GM21423 (cell line): ENCODE measurements around the gene MAPK10.
"Not testable (repeated sequence)": the region's sequence is repeated elsewhere in the genome, so short reads cannot be mapped to it uniquely, and the experiment has no call there.

Experiments
- ATAC-seq: cut with Tn5 transposase; IDR thresholded peaks from one replicate; pipeline ENCODE4 v1.9.1; 2021; ENCODE audit warnings: mild to moderate bottlenecking, moderate library complexity; ENCODE audit not compliant: unreplicated experiment

MAPK10 gene

GRCh38 chr4:86344127-86344526 lies 15.7 kb downstream of the MAPK10 start:
- ATAC-seq = no peak

GRCh38 chr4:86338989-86339388 lies 20.9 kb downstream of the MAPK10 start:
- no peak for ATAC-seq

GRCh38 chr4:86338521-86338920 lies 21.3 kb downstream of the MAPK10 start:
- ATAC-seq = no peak

DNA sequence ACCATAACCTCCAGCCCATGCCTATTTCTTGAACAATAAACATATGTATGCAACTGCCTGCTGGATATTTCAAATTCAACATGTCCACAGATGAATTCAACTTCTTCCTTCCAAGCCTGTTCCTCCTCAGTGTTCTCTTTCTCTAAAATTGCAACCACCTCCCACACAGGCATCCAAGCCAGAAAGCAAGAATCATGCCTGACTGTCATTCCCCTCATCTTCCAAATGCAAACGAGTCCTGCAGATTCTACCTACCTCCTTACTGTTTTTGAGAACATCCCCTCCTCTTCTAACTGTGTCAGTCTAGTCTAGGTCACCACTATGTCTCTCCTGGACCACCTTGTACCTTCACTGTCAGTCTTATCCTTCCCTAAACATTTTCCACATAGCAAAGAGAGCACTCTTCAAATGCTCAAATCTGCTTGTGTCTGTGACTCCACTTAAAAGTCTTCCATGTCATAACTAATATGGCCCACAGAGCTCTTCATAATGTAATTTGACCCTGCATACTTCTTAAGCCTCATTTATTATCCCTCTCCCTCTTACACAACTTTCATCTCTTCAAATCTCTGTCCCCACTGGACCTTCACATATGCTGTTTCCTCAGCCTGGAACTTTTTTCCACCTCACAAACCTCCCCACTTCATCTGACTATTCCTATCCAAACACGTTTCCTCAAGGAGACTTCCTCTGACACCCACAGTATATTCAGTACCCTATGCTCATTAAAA lies 25.7 kb downstream of the MAPK10 start:
- ATAC-seq = no peak

GRCh38 chr4:86333236-86333635 lies 26.6 kb downstream of the MAPK10 start:
- no peak for ATAC-seq

DNA sequence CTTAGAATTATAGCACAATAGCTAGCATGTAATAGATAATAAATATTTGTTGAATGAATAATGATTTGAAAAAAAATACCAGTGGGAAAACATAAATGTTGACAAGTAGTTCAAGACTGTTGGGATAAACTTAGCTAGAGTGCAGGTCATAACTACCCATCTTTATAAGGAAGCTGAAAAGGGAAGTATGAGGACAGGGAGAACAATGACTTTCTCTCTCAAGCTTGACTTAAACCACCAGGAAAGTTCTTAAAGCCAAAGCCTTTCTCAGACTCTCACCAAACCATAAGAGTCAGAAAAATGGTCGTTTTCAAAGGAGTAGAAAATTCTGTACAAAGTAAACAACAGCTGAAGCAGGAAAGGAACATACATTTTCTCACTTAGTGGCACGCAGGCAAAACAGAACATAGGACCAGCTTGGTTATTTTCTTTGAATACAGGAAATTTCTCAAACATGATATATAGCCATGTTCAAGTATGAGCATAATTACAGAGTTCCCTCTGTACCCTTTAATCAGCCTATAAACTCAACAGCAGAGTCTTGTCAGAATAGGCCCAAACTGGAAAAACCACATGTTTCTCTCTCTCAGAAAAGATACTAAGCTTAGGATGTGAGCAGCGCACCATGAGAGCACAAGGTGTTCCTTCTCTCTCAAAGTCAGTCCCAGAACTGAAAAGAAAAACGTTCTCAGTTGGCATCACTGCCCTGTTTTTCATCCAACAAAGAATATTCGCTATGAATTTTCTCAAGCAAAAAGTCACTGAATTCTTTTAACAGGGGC lies 28.7 kb downstream of the MAPK10 start:
- no peak for ATAC-seq

DNA sequence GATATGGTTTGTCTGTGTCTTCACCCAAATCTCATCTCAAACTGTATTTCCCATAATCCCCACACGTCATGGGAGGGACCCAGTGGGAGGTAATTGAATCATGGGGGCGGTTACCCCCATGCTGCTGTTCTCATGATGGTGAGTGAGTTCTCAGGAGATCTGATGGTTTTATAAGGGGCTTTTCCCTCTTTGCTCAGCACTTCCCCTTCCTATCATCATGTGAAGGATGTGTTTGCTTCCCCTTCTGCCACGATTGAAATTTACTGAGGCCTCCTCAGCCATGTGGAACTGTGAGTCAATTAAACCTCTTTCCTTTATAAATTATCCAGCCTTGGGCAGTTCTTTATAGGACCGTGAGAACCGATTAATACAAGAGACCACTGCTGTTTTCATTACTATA lies 29.4 kb downstream of the MAPK10 start:
- not testable (repeated sequence) for ATAC-seq

GRCh38 chr4:86329431-86329830 lies 30.4 kb downstream of the MAPK10 start:
- ATAC-seq = no peak

- no peak for ATAC-seq
Measured at GRCh38 chr4:86326400-86326799, 33.5 kb downstream of the MAPK10 start.

DNA sequence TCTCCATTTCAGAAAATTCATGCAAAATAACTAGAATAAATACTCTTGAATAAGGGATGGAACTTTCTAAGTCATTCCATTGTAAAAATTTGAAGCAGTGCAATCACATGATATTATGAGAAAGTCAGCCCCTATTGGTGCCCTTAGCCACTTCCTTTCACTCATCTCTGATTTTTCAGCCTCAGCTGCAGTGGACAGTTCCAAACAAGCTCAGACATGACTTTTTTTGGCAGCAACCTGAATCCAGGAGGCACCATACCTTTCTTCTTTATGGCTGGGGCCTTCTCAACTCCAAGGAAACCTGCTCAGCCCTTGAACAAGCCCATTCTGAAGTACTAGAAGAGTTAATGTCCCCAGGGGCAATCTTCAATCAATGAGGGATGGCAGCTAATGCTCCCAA lies 40.5 kb downstream of the MAPK10 start:
- no peak for ATAC-seq

DNA sequence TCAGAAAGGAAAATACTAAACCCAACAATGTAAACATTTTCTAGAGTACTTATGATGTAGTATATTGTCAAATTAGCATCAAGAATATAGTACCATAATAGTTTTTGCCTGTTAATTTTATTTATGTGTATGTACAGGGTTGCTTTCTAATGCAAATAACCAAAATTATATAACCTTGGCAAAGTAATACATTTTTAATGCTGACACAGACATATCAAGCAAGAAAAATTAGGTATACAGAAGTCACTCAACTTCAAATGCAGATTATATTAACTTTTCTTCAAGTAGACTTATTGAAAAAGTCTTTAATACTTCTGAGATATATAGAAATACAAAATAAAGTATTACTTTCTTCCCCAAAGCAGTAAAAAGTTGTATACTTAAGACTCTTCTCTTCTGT lies 44.3 kb downstream of the MAPK10 start:
- ATAC-seq = no peak

DNA sequence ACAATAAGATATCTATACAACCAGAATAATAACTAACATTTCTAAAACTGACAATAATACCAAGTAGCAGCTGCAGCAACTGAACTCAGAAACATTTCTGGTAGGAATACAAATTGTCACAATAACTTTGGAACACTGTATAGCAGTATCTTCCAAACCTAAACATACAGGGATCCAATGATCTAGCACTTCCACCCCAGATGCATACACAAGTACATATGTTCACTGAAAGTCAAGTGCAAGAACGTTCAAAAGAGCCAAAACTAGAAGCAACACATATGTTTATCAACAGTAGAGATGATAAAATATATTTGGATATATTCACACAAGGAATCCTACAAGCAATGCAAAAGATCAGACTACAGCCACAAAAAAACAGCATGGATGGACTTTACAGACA lies 46.2 kb downstream of the MAPK10 start:
- no peak for ATAC-seq

DNA sequence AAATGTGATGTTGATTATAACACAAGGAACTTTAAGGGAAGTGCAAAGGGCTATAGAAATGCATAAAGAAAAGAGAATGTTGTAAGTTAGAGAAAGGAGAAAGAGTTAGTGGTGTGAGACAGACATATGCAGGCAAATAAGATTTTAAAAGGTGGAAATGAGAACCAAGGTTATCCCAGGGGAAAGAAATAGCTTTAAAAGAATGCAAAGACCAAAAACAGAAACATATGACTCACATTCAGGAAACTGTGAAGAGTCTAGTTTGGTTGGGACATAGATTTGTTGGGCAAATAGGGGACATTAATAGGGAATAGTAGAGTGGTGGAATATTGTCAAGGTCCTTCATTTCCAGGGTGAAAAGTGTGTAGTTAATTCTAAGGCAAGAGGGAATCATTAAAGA lies 52.4 kb downstream of the MAPK10 start:
- ATAC-seq = no peak

DNA sequence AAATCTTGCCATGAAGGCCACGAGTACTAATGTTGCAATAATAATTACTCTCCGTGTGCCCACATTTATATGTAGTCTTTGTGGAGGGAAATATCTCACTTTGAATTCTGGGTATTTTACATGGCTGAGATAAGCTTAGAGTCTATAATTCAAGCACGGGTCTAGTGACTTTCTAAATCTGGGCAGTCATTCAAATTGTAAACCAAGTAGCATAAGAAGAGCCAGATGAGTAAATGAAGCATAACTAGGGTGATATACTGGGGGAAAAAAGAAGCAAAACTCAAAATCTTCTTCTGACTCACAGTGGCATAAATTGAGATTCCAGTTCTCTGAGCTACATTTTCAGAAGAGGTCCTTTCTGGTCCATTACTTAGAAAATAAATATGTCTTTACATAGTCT lies 53.0 kb downstream of the MAPK10 start:
- no peak for ATAC-seq

GRCh38 chr4:86302830-86303229 lies 57.0 kb downstream of the MAPK10 start:
- no peak for ATAC-seq

DNA sequence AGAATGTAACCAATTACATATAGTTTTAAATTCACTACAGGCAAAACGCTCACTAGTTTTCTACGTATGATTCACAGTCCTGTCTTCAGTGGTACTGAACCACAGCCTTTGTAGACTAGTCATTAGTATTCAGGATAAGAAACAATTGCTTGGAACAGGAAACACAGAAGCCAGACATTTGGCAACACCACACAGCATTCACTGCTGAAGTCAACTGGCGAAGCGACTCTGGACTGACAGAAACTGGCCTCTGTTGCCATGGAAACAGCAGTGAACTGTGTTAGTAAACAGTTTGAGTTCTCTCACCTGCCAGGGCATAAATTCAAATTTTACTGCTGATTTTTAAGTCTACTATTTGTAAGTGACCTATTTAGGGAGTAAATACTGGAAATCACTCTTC lies 57.6 kb downstream of the MAPK10 start:
- ATAC-seq = no peak

DNA sequence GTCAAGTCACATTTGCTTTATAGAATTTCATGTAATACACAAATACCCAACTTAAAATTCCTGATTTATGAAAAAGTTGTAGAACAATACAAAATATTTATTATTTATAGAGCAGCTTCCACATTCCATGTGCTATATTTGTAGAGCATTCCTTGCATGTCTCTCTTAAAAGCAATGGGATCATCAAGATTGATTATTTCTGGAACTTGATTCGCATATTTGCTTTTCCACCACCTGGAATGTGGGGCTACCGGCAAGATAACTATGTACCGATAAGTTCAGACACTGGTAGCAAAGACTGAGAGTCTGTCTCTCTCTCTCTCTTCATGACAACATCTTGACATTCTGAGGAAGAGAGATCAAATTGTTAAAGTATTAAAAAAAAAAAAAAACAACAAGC lies 59.3 kb downstream of the MAPK10 start:
- ATAC-seq = no peak

- no peak for ATAC-seq
Measured at GRCh38 chr4:86296865-86297264, 63.0 kb downstream of the MAPK10 start.

DNA sequence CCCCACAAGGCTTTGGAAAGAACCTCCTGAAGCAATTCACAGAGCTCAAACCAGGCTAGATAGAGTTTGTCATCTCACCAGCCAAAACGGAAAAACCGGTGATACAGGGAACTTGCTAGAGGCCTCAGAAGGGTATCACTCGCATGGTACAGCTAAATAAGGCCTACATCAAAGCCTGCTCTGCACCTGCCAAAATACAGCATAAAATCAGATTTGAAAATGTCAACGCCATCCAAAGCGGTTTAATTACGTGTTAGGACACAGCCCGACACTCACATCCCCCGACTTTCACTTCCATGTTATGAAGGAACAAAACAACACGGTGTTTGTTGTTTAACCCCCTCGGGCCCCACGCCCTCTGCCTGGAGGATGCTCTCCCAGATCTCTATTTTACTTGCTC lies 65.0 kb downstream of the MAPK10 start:
- ATAC-seq = no peak

- ATAC-seq = no peak
Measured at GRCh38 chr4:86291180-86291579, 68.7 kb downstream of the MAPK10 start.

- no peak for ATAC-seq
Measured at GRCh38 chr4:86286726-86287125, 73.1 kb downstream of the MAPK10 start.

- no peak for ATAC-seq
Measured at GRCh38 chr4:86283371-86283770, 76.5 kb downstream of the MAPK10 start.
